K562 (cell line): ENCODE data around the gene DAO. TPM values are rescaled to one million over a fixed set of nuclear protein-coding genes. Genes with fewer than 3 reads are reported as not detected.
A peak's percentile ranks its signal among the peaks of the same experiment; 100 is the strongest.

Source experiments
- ATF3 ChIP-seq, 2 experiments: fragments of 450-650 bp in 1 of 2; sonication (generic) in 1 of 2; formaldehyde crosslinking in 1 of 2; IDR thresholded peaks in 1 of 2; conservative IDR thresholded peaks in 1 of 2; 2 replicates each; pipeline versions ENCODE4 v1.6.1 to v1.8.1; 2016 to 2023; ENCODE audit warnings: mild to moderate bottlenecking in 2 of 2, moderate library complexity in 2 of 2, inconsistent platforms in 1 of 2, missing genetic modification reagents in 1 of 2
- CXXC5 ChIP-seq: fragments of 250-450 bp; sonication (Bioruptor Pico); IDR thresholded peaks from 2 replicates; pipeline ENCODE4 v1.8.0; 2022; ENCODE audit warnings: inconsistent platforms, mild to moderate bottlenecking, moderate library complexity
- EWSR1 ChIP-seq: fragments of 450-650 bp; IDR thresholded peaks from 2 replicates; pipeline ENCODE4 v1.6.1; 2018; ENCODE audit warnings: borderline replicate concordance, mild to moderate bottlenecking, low read depth, moderate library complexity; ENCODE audit not compliant: partially characterized antibody
- FOXP1 ChIP-seq: sonication (generic); formaldehyde crosslinking; IDR thresholded peaks from 2 replicates; pipeline ENCODE4 v1.8.0; 2022; ENCODE audit warnings: mild to moderate bottlenecking, missing genetic modification reagents
- GTF2F1 ChIP-seq: IDR thresholded peaks from 2 replicates; pipeline ENCODE4 v1.6.1; 2011; ENCODE audit warnings: low read depth, low read length, improper control_type of control experiment
- HLTF ChIP-seq: fragments of 450-650 bp; IDR thresholded peaks from 2 replicates; pipeline ENCODE4 v1.6.1; 2016
- L3MBTL2 ChIP-seq: fragments of 450-650 bp; IDR thresholded peaks from 2 replicates; pipeline ENCODE4 v1.6.1; 2016; ENCODE audit warnings: mild to moderate bottlenecking, moderate library complexity
- MTA3 ChIP-seq: fragments of 450-650 bp; formaldehyde crosslinking; IDR thresholded peaks from 2 replicates; pipeline ENCODE4 v1.6.1; 2017; ENCODE audit warnings: mild to moderate bottlenecking, borderline replicate concordance
- TFAP4 ChIP-seq: sonication (generic); formaldehyde crosslinking; IDR thresholded peaks from 2 replicates; pipeline ENCODE4 v1.8.0; 2022; ENCODE audit warnings: missing genetic modification reagents, mild to moderate bottlenecking, moderate library complexity, borderline replicate concordance
- ZNF184 ChIP-seq: sonication (generic); formaldehyde crosslinking; IDR thresholded peaks from 2 replicates; pipeline ENCODE4 v1.5.0; 2020; ENCODE audit warnings: missing genetic modification reagents
- ZNF274 ChIP-seq: IDR thresholded peaks from 2 replicates; pipeline ENCODE4 v1.6.1; 2011; ENCODE audit warnings: low read depth, mild to moderate bottlenecking, low read length, moderate library complexity, borderline replicate concordance
- ZNF318 ChIP-seq, 2 experiments: fragments of 450-650 bp; IDR thresholded peaks; 2 replicates each; pipeline ENCODE4 v1.6.1; 2016; ENCODE audit warnings: mild to moderate bottlenecking in 2 of 2, borderline replicate concordance in 1 of 2, low read depth in 1 of 2, moderate library complexity in 1 of 2
- ZNF398 ChIP-seq: fragments of 250-450 bp; sonication (Bioruptor Pico); IDR thresholded peaks from 2 replicates; pipeline ENCODE4 v1.8.0; 2021; ENCODE audit warnings: moderate library complexity, mild to moderate bottlenecking, inconsistent platforms
- ZNF583 ChIP-seq: fragments of 250-450 bp; sonication (Bioruptor Pico); IDR thresholded peaks from 2 replicates; pipeline ENCODE4 v1.4.0; 2020
- polyA plus RNA-seq, 8 experiments: library from polyadenylated mRNA; depleted of rRNA in 4 of 8; stranded (reverse) in 5 of 8; unstranded in 3 of 8; fragments of >200 nt; fragmentation: Nextera tagmentation in 2 of 8; fragmentation: Illumina TruSeq in 1 of 8; extraction: Ambion mirVana in 2 of 8; extraction: Trizol in 1 of 8; gene quantifications; 2 replicates each; pipeline versions ENCODE4 v1.2.1 to v1.2.3, GENCODE V29; 2011 to 2014; ENCODE audit warnings: inconsistent platforms in 1 of 8, missing spikeins in 1 of 8
- total RNA-seq, 7 experiments: library from RNA; depleted of rRNA in 6 of 7; stranded (reverse); fragments of >200 nt in 6 of 7; fragmentation: Illumina TruSeq in 2 of 7; extraction: Trizol in 2 of 7; gene quantifications; 2 replicates each; pipeline versions ENCODE4 v1.2.1 to v1.2.3, GENCODE V29; 2011 to 2021; ENCODE audit warnings: low replicate concordance in 1 of 7

Gene DAO
- total and polyA plus RNA-seq, 9 of the 15 experiments (the other 6 are each of a cell fraction or from before 2014, with no cell fraction given) = not detected

GRCh38 chr12:108838194-108839017 is 41.5 kb upstream of the DAO start (continued):
- TF ChIP-seq ZNF318 (IDR thresholded peaks at IDR 0.05; ENCODE audit: borderline replicate concordance in 1 of 2, low read depth in 1 of 2) (peak in 1 of 2 experiments; percentile 83; a peak in 1 of 4 replicates), CXXC5 (peak; percentile 84), ZNF398 (no peak), HLTF (no peak), ZNF274 (no peak), TFAP4 (CRISPR knock-in tag) (peak; percentile 78), ATF3 (IDR thresholded peaks at IDR 0.05) (peak; percentile 92), ATF3 (CRISPR knock-in tag; conservative IDR thresholded peaks at IDR 0.05) (peak; percentile 45; the same call in 1 of the 2 replicates), ZNF184 (CRISPR knock-in tag) (no peak), FOXP1 (CRISPR knock-in tag) (0 out of 2 replicates have a peak, but pooled peaks have one; percentile 43), MTA3 (peak; percentile 81), ZNF583 (no peak), L3MBTL2 (peak; percentile 92), EWSR1 (no peak), GTF2F1 (no peak)
